WTC11 (cell line): ENCODE measurements around the gene ILF3.
A peak's percentile ranks its signal among the peaks of the same experiment; 100 is the strongest.

ENCODE experiments used
- ATF2 ChIP-seq: sonication (generic); formaldehyde crosslinking; IDR thresholded peaks from 2 replicates; pipeline ENCODE4 v1.8.1; 2022; ENCODE audit warnings: low read depth, missing genetic modification reagents, borderline replicate concordance
- ATF6 ChIP-seq: sonication (generic); formaldehyde crosslinking; IDR thresholded peaks from 2 replicates; pipeline ENCODE4 v1.8.1; 2023; ENCODE audit warnings: mild to moderate bottlenecking, missing genetic modification reagents
- CREM ChIP-seq: sonication (generic); formaldehyde crosslinking; IDR thresholded peaks from 2 replicates; pipeline ENCODE4 v1.8.1; 2022; ENCODE audit warnings: mild to moderate bottlenecking, missing genetic modification reagents, moderate library complexity
- CTCF ChIP-seq: fragments of 200-600 bp; IDR thresholded peaks from 2 replicates; pipeline ENCODE4 v1.8.0; 2022; ENCODE audit warnings: antibody characterized with exemption
- E2F1 ChIP-seq: sonication (generic); formaldehyde crosslinking; IDR thresholded peaks from 2 replicates; pipeline ENCODE4 v1.8.0; 2022; ENCODE audit warnings: mild to moderate bottlenecking, missing genetic modification reagents
- FOXP1 ChIP-seq: sonication (generic); formaldehyde crosslinking; IDR thresholded peaks from 2 replicates; pipeline ENCODE4 v1.8.0; 2022; ENCODE audit warnings: missing genetic modification reagents, mild to moderate bottlenecking, moderate library complexity, borderline replicate concordance
- MXD4 ChIP-seq: fragments of 250-450 bp; sonication (Bioruptor Pico); IDR thresholded peaks from 2 replicates; pipeline ENCODE4 v1.8.0; 2021; ENCODE audit warnings: mild to moderate bottlenecking, moderate library complexity, borderline replicate concordance
- NR3C1 ChIP-seq: sonication (generic); formaldehyde crosslinking; conservative IDR thresholded peaks from 2 replicates; pipeline ENCODE4 v1.8.1; 2023; ENCODE audit warnings: low read depth, mild to moderate bottlenecking, missing genetic modification reagents
- RELA ChIP-seq: sonication (generic); formaldehyde crosslinking; IDR thresholded peaks from 2 replicates; pipeline ENCODE4 v1.8.1; 2022; ENCODE audit warnings: missing genetic modification reagents, mild to moderate bottlenecking, borderline replicate concordance
- USF1 ChIP-seq: sonication (generic); formaldehyde crosslinking; IDR thresholded peaks from 2 replicates; pipeline ENCODE4 v1.8.0; 2022; ENCODE audit warnings: mild to moderate bottlenecking, missing genetic modification reagents
- USF2 ChIP-seq: sonication (generic); formaldehyde crosslinking; IDR thresholded peaks from 2 replicates; pipeline ENCODE4 v1.8.1; 2023; ENCODE audit warnings: mild to moderate bottlenecking, missing genetic modification reagents, moderate library complexity
- ZSCAN18 ChIP-seq: fragments of 250-450 bp; sonication (Bioruptor Pico); IDR thresholded peaks from 2 replicates; pipeline ENCODE4 v2.1.2; 2022; ENCODE audit warnings: mild to moderate bottlenecking, moderate library complexity

GRCh38 chr19:10699650-10700335 lies 45.6 kb downstream of the ILF3 start:
- TF ChIP-seq CTCF (peak; percentile 46), ATF6 (CRISPR knock-in tag) (no peak), FOXP1 (CRISPR knock-in tag) (no peak), MXD4 (CRISPR knock-in tag) (no peak), USF1 (CRISPR knock-in tag) (no peak), NR3C1 (CRISPR knock-in tag) (no peak), USF2 (CRISPR knock-in tag) (no peak), ATF2 (CRISPR knock-in tag) (no peak), RELA (CRISPR knock-in tag) (no peak), CREM (CRISPR knock-in tag) (no peak), E2F1 (no peak), ZSCAN18 (CRISPR knock-in tag) (no peak)
